Muscle layer of colon (tissue), 2 donors: ENCODE results near the gene GRIK2.

Source experiments
- H3K27ac ChIP-seq: one replicate; pipeline ENCODE4 v1.7.0; 2013; ENCODE audit warnings: low read depth, mild to moderate bottlenecking, low read length, moderate library complexity
- H3K27me3 ChIP-seq, 2 donors: one replicate each; pipeline ENCODE4 v1.7.0; 2013; ENCODE audit warnings: low read length in 2 of 2, mild to moderate bottlenecking in 2 of 2; ENCODE audit not compliant: insufficient read depth in 2 of 2, control insufficient read depth in 1 of 2
- H3K36me3 ChIP-seq: one replicate; pipeline ENCODE4 v1.7.0; 2013; ENCODE audit warnings: mild to moderate bottlenecking, low read length; ENCODE audit not compliant: insufficient read depth
- H3K4me1 ChIP-seq: one replicate; pipeline ENCODE4 v1.7.0; 2013; ENCODE audit warnings: mild to moderate bottlenecking, low read length; ENCODE audit not compliant: insufficient read depth
- H3K4me3 ChIP-seq, 2 donors: one replicate each; pipeline ENCODE4 v1.7.0; 2013; ENCODE audit warnings: low read length in 2 of 2, low read depth in 1 of 2, mild to moderate bottlenecking in 1 of 2, moderate library complexity in 1 of 2
- H3K9ac ChIP-seq: one replicate; pipeline ENCODE4 v1.7.0; 2013; ENCODE audit warnings: low read length
- H3K9me3 ChIP-seq: one replicate; pipeline ENCODE4 v1.7.0; 2013; ENCODE audit warnings: mild to moderate bottlenecking, low read length
- donor health status: abdominal sarcoma.
- donor health status: Adenocarcinoma of cecum.

The GRIK2 gene

GRCh38 chr6:101907356-101908217 lies 514.1 kb downstream of the GRIK2 start:
- no peaks in the 10 kb centered on the region for H3K27me3 ChIP-seq
- H3K9ac ChIP-seq = no peak overlapping the region
- no peak overlapping the region for H3K27ac ChIP-seq
- H3K4me3 ChIP-seq = no peak overlapping the region
- no peaks in the 10 kb centered on the region for H3K9me3 ChIP-seq
- H3K4me1 ChIP-seq = no peaks in the 10 kb centered on the region
- no peaks in the 10 kb centered on the region for H3K36me3 ChIP-seq

GRCh38 chr6:101909366-101909765 lies 515.9 kb downstream of the GRIK2 start:
- Histone ChIP-seq H3K9ac (no peak overlapping the region), H3K4me3 (no peak overlapping the region), H3K27me3 (no peaks in the 10 kb centered on the region), H3K27ac (no peak overlapping the region), H3K4me1 (no peaks in the 10 kb centered on the region), H3K9me3 (no peaks in the 10 kb centered on the region), H3K36me3 (no peaks in the 10 kb centered on the region)

GRCh38 chr6:101912311-101912710 lies 518.8 kb downstream of the GRIK2 start:
- Histone ChIP-seq H3K9me3 (no peaks in the 10 kb centered on the region), H3K4me1 (no peaks in the 10 kb centered on the region), H3K4me3 (no peak overlapping the region), H3K27me3 (no peaks in the 10 kb centered on the region), H3K9ac (no peak overlapping the region), H3K27ac (no peak overlapping the region), H3K36me3 (no peaks in the 10 kb centered on the region)

GRCh38 chr6:101918471-101918870 lies 525.0 kb downstream of the GRIK2 start:
- H3K9ac ChIP-seq = no peak overlapping the region
- no peak overlapping the region for H3K27ac ChIP-seq
- no peaks in the 10 kb centered on the region for H3K4me1 ChIP-seq
- no peak overlapping the region for H3K4me3 ChIP-seq
- H3K9me3 ChIP-seq = no peaks in the 10 kb centered on the region
- no peaks in the 10 kb centered on the region for H3K36me3 ChIP-seq
- no peaks in the 10 kb centered on the region for H3K27me3 ChIP-seq

GRCh38 chr6:101921829-101922450 lies 528.4 kb downstream of the GRIK2 start:
- Histone ChIP-seq H3K4me3 (no peak overlapping the region), H3K9me3 (no peaks in the 10 kb centered on the region), H3K36me3 (no peaks in the 10 kb centered on the region), H3K27ac (no peak overlapping the region), H3K4me1 (no peaks in the 10 kb centered on the region), H3K27me3 (no peaks in the 10 kb centered on the region), H3K9ac (no peak overlapping the region)

- H3K27me3 ChIP-seq = no peaks in the 10 kb centered on the region
- no peak overlapping the region for H3K9ac ChIP-seq
- no peak overlapping the region for H3K27ac ChIP-seq
- no peaks in the 10 kb centered on the region for H3K4me1 ChIP-seq
- no peak overlapping the region for H3K4me3 ChIP-seq
- no peaks in the 10 kb centered on the region for H3K36me3 ChIP-seq
- no peaks in the 10 kb centered on the region for H3K9me3 ChIP-seq
Observed at GRCh38 chr6:101926149-101926925, 532.8 kb downstream of the GRIK2 start.

GRCh38 chr6:101931766-101932165 lies 538.3 kb downstream of the GRIK2 start:
- Histone ChIP-seq H3K27me3 (no peaks in the 10 kb centered on the region), H3K4me3 (no peak overlapping the region), H3K9me3 (no peaks in the 10 kb centered on the region), H3K4me1 (no peaks in the 10 kb centered on the region), H3K27ac (no peak overlapping the region), H3K9ac (no peak overlapping the region), H3K36me3 (no peaks in the 10 kb centered on the region)

- Histone ChIP-seq H3K27ac (no peak overlapping the region), H3K4me1 (no peaks in the 10 kb centered on the region)
Observed at GRCh38 chr6:101932704-101933103, 539.2 kb downstream of the GRIK2 start.

GRCh38 chr6:101935732-101936131 lies 542.2 kb downstream of the GRIK2 start:
- Histone ChIP-seq H3K27ac (no peak overlapping the region), H3K36me3 (no peaks in the 10 kb centered on the region), H3K9me3 (no peaks in the 10 kb centered on the region), H3K27me3 (no peaks in the 10 kb centered on the region), H3K9ac (no peak overlapping the region), H3K4me3 (no peak overlapping the region), H3K4me1 (no peaks in the 10 kb centered on the region)

More at GRCh38 chr6:101932704-101933103, 539.2 kb downstream of the GRIK2 start:
- no peaks in the 10 kb centered on the region for H3K9me3 ChIP-seq
- H3K27me3 ChIP-seq = no peaks in the 10 kb centered on the region
- no peak overlapping the region for H3K9ac ChIP-seq
- H3K36me3 ChIP-seq = no peaks in the 10 kb centered on the region
- no peak overlapping the region for H3K4me3 ChIP-seq

- no peaks in the 10 kb centered on the region for H3K9me3 ChIP-seq
- H3K27ac ChIP-seq = no peak overlapping the region
- H3K27me3 ChIP-seq = no peaks in the 10 kb centered on the region
- H3K4me3 ChIP-seq = no peak overlapping the region
- H3K4me1 ChIP-seq = no peaks in the 10 kb centered on the region
- no peaks in the 10 kb centered on the region for H3K36me3 ChIP-seq
- H3K9ac ChIP-seq = no peak overlapping the region
Observed at GRCh38 chr6:101936516-101936915, 543.0 kb downstream of the GRIK2 start.

GRCh38 chr6:101937108-101937507 lies 543.6 kb downstream of the GRIK2 start:
- Histone ChIP-seq H3K27ac (no peak overlapping the region), H3K36me3 (no peaks in the 10 kb centered on the region), H3K27me3 (no peaks in the 10 kb centered on the region), H3K9me3 (no peaks in the 10 kb centered on the region), H3K4me1 (no peaks in the 10 kb centered on the region), H3K9ac (no peak overlapping the region), H3K4me3 (no peak overlapping the region)
